NCI-H2107 (cell line): ENCODE measurements around the gene FXN.
A peak's percentile ranks its signal among the peaks of the same experiment; 100 is the strongest.
"Not testable (repeated sequence)": the region's sequence is repeated elsewhere in the genome, so short reads cannot be mapped to it uniquely, and the experiment has no call there.

Experiments used
- DNase-seq: peaks from one replicate; lab custom pipeline; 2025; lab: John Stamatoyannopoulos, UW

Gene FXN

DNA sequence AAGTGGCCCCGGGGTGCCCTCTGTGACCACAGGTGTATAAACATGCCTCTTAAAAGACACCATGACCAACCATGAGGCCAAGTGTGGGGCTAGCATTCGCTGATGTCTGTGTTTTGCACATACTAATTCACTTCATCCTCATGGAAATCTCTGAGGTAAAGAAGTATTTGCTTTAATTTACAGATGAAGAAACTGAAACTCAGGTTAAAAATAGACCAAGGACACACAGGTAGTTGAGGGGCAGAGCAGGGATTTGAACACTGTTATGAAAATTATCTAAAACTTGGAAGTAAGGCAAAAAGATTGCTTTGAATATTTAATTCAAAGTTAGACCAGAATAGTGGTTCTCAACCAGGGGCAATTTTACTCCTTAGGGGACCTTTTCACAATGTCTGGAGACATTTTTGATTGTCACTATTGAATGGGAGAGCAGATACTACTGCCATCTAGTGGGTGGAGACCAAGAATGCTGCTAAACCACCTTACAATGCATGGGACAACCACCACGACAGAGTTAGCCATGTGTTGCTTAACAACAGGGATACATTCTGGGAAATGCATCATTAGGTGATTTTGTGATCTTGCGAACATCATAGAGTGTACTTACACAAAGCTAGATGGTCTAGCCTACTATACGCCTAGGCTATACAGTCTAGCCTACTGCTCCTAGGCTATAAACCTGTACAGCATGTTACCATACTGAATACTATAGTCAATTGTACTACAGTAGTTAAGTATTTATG lies 8.0 kb upstream of the FXN start:
- DNase-seq: peak; percentile 38

DNA sequence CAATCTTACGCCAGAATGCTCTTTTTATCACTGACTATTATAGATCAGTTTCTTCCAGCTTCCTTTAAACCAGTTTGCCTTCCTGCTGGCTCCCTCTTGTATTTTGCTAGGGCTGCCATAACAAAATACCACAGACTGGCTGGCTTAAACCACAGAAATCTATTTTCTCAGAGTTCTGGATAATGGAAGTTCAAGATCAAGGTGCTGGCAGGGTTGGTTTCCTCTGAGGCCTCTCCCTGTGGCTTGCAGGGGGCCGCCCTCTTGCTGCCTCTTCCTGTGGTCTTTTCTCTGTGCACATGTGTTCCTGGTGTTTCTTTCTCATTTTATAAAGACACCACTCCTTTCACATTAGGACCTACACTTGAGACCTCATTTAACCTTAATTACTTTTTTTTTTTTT lies 6.8 kb upstream of the FXN start:
- DNase-seq: no peak

DNA sequence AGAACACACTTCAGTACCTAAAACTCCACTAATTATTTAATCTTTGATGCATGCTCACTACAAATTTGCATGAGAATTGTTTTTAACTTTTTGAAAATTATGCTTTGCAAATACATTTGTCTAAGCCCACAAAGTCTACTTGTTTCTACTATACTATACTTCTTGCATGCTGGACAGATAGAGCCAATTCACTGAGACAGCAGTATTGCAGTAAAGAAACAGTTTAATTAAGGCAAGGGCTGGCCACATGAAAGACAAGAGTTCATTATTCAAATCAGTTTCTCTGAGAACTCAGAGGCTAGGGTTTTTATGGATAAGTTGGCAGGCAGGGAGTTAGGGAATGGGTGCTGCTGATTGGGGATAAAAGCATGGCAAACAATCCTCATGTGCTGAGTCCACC lies 6.0 kb upstream of the FXN start:
- no peak for DNase-seq

DNA sequence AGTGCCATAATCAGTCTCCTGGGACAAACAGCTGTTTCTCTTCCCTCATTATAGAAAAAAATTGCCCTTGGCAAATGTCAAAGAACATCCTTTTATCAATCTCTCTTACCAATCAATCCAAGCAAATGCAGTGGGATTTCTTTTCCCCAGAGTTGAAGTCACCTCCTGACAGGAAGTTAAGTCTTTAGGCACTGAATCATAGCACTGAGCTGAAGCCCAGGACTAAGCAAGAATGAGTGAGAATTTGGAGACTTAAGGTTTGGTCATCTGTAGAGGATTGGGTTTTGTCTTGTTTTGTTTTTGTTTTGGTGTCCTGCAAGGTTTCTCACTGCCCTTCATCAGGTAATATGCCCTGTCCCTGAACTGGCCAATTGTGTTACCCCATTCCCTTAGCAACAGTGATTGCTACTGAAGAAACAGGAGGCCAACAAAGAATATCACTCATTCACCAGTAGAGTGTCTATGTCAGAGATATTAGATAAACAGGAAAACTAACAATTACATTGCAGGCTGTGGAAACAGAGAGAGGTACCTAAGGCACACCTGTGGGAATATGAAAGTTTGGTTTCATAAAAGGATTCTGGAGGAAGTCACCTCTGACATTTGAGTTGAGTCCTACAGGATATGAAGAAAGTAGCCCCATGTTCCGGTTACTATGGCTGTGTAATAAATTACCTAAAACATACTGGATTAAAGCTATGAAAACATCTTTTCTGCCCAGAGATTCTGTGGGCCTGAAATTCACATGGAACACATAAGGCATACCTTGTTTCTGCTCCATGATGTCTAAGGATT lies 4.5 kb upstream of the FXN start:
- no peak for DNase-seq

DNA sequence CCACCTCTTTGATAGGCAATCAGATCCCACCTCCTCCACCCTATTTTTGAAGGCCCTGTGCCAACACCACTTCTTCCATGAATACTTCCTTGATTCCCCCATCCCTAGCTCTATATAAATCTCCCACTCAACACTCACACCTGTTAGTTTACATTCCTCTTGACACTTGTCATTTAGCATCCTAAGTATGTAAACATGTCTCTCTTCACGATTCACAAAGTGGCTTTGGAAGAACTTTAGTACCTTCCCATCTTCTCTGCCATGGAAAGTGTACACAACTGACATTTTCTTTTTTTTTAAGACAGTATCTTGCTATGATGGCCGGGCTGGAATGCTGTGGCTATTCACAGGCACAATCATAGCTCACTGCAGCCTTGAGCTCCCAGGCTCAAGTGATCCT lies 1.5 kb upstream of the FXN start:
- DNase-seq: no peak

DNA sequence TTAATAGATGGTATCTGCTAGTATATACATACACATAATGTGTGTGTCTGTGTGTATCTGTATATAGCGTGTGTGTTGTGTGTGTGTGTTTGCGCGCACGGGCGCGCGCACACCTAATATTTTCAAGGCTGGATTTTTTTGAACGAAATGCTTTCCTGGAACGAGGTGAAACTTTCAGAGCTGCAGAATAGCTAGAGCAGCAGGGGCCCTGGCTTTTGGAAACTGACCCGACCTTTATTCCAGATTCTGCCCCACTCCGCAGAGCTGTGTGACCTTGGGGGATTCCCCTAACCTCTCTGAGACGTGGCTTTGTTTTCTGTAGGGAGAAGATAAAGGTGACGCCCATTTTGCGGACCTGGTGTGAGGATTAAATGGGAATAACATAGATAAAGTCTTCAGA lies 757 bp downstream of the FXN start:
- no peak for DNase-seq

DNA sequence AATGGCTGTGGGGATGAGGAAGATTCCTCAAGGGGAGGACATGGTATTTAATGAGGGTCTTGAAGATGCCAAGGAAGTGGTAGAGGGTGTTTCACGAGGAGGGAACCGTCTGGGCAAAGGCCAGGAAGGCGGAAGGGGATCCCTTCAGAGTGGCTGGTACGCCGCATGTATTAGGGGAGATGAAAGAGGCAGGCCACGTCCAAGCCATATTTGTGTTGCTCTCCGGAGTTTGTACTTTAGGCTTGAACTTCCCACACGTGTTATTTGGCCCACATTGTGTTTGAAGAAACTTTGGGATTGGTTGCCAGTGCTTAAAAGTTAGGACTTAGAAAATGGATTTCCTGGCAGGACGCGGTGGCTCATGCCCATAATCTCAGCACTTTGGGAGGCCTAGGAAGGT lies 1.2 kb downstream of the FXN start:
- DNase-seq: no peak

DNA sequence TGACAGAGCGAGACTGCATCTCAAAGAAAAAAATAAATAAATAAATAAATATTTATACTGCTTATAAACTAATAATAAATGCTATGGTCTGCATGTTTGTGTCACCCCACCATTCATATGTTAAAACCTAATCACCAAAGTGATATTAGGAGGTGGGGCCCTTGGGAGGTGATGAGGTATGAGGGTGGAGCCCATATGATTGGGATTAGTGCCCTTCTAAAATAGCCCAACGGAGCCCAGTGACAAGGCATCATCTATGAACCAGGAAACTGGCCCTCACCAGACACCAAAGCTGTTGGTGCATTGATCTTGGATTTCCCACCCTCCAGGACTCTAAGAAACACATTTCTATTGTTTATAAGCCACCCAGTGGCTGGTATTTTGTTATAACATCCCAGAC lies 5.1 kb downstream of the FXN start:
- DNase-seq: no peak

DNA sequence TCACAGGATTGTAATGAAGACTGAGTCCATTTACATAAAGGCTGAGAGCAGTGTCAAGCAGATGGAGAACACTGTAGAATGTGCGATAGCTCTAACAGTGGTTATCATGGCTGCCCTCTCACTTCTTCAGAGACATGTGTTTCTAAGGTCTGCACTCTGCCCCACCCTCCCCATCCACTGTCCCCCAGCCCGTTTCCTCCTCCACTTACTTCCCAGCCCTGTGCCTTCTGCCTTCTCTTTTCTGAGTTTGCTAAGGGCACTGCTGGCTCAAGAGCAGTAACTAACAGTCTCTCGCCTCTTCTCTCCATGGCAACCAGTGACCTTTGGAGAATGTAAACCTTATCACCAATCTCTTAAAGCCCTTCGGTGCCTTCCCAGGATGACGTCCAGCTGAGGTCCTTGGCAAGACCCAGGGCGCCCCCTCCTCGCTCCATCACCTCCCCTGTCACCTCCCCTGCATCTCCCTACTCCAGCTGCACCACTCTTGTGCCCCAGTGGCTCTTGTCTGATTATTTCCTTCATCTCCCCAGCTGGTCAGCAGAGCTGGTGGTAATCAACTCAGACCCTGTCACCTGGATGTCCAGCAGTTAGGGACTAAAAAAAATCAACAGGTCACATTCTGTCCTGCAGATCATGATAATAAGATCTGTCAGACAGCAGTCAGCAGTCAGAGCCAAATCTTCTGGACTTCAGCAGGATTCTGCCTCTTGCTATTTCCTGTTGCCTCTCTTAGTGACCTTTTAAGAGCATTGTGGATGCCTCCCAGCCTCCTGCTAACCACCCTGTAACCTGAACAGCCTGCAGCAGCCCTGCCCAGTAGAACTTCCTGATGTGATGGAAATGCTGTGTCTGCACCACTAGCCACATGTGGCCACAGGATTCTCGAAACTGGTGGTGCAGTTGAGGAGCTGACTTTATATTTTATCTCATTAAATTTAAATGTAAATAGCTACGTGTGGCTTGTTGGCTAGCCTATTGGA lies 9.0 kb downstream of the FXN start:
- DNase-seq: no peak

DNA sequence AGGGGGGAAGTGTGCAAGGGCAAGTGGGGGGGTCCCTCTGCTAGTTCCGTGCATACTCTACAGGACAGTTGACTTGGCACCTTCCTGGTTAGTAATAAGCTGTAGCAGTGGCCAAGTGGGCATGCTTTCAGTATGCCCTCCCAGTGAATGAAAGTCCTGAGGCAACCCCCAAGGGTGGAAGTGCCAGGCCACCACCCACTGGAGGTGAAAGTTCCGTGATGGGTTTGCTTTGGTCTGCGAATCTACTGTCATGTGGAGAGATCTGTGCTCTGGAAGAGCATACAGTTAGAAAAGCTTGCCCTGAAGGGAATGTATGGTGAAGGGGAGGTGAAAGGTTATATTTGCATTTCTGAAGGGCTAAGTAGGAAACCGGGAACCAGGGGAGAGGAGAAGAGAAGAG lies 10.3 kb downstream of the FXN start:
- no peak for DNase-seq

DNA sequence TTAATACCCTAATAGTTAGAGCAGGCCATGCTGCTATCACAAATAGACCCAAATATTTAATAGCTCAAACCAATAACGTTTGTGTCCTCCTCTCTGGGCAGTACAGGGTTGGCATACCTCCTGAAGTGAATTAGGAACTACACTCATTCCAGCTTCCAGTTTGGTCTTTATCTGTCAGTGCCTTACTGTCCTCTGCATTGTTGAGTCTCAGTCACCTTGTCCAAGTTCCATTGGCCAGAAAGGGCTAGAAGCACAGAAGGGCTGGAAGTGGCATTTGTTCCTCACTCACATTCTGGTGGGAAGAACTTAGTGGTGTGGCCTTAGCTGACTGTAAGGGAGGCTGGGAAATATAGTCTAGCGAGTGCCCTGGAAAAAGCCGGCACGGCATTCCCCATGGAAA lies 11.2 kb downstream of the FXN start:
- no peak for DNase-seq

DNA sequence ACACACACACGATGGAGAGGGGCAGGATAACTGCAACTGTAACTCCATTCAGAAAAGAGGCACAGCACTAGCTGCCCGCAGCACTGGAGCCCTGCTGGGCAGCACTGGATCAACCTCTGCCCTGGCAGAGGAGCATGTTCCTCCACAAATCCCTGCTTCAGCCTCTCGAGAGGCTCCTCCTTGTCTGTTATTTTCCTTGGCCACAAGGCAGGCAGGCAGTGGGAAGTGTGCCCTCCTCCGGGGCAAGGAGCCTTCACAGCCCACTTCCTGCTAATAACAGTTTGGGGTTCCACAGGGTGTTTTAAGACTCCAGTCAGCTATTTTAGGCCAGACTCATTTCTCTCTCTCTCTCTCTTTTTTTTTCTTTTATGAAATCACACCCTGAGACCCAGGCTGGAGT lies 11.8 kb downstream of the FXN start:
- no peak for DNase-seq

DNA sequence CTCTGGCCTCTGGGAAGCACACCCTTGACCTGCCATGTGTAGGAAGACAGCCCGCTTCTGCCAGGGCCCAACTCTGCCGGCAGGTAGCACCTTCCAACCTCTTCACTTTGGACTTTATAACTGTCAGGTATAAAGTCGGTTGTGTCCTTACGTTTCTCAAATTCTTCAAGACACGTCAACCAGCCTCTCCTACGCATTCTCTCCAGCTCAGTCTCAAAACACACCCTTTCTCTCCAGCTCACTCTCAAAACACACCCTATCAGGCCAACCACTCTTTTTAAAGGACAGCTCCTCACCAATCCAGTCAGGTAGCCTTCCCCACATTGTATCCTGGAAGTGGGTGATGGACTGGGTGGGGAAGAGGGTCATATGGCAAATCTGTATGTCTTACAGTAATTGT lies 13.5 kb downstream of the FXN start:
- no peak for DNase-seq

DNA sequence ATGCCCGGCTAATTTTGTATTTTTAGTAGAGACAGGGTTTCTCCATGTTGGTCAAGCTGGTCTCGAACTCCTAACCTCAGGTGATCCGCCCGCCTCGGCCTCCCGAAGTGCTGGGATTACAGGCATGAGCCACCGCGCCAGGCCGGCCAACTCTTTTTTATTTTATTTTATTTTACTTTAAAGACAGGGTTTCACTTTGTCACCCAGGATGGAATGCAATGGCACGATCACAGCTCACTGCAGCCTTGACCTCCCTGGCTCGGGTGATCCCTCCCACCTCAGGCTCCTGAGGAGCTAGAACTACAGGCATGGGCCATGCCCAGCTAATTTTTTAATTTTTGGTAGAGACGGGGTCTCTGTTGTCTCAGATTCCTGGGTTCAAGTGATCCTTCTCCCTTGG lies 15.4 kb downstream of the FXN start:
- DNase-seq: not testable (repeated sequence)

DNA sequence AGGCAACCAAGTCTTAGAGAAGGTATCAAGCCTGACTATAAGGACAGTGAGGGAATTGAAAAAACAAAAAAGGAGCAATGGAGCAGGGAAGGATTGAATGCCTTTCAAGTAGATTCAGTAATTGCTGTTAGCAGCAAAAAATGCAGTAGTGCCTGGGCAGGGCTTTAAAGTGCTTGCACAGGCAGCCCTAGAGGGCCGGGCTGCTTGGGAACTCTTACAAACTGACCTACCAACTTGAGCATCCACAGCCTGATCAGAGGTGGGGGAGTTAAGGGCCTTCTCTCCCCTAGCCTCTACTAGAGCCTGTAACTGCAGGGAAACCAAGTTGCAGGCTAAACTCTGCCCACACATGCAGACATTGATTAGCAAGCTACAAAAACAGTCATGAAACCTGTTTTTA lies 19.4 kb downstream of the FXN start:
- DNase-seq: no peak

DNA sequence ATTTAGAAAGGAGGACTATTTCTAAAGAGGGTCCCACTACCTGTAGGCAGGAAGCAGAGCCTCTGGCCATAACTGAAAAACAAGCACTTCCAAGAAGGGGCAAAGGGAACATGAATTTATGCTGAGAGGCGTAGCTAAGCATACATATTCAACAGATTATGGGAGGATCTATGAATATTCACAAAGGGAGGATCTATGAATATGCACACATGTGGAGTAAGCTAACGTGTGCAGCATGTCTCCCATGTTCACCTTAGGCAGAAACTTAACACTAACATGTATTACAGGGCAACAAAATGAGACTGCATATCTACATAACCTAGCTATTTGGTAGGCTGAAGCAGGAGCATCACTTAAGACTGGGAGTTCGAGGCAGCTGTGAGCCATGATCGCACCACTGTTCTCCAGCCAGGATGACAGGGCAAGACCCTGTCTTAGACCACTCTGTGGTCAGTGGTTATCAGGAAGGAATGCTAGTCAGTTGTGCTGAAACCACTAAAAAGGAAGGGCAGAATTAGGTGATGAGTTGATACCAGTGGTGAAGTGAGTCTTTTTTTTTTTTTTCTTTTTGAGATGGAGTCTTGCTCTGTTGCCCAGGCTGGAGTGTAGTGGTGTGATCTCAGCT lies 20.8 kb downstream of the FXN start:
- DNase-seq: no peak

DNA sequence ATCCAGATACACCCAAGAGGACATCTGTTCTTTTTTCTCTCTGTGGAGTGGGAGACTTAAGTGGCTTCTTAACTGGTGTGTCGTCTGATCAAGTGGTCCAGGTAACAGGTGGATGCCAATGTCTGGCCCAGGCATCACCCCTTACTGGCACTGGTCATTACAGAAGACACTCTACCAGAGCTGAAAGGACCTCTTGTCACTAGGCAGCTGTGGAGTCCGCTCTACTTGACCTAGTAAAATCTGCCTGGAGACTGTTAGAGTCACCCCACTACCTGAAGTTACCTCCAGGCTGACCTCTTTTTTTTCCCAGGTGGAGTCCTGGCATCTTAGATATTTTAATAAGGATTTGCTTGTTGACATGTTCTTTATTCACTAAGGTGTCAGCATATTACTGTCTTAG lies 22.5 kb downstream of the FXN start:
- DNase-seq: no peak

DNA sequence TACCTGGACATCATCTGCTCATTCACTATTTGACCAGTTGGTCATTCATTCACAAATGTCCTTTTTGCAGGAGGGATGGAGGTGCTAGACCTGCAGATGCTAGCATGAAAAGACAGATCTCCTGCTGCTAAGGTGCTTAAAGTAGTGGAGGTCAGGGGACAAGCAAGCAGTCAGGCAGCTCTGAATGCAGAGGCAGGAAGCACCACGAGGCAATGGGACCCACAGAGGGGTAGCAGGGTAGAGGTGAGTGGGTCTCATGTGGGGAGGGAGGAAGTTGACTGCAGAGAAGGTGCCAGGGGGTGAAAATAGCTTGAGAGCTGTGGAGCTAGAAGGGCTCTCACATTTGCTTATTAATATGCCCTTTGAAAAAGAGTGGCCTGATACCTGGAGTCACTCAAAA lies 25.2 kb downstream of the FXN start:
- DNase-seq: no peak

DNA sequence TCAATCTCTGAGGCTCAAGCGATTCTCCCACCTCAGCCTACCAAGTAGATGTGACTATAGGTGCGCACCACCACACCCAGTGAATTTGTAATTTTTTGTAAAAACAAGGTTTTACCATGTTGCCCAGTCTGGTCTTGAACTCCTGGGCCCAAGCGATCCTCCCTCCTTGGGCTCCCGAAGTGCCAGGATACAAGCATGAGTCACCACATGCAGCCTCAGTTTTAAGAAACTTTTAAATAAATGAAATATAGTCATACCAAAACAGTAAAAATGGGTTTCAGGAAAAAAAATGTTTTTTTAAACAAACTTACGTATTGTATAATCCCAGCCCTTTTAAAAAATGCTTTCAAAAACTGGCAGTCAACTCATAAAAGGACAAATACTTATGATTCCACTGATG lies 26.6 kb downstream of the FXN start:
- DNase-seq: no peak

DNA sequence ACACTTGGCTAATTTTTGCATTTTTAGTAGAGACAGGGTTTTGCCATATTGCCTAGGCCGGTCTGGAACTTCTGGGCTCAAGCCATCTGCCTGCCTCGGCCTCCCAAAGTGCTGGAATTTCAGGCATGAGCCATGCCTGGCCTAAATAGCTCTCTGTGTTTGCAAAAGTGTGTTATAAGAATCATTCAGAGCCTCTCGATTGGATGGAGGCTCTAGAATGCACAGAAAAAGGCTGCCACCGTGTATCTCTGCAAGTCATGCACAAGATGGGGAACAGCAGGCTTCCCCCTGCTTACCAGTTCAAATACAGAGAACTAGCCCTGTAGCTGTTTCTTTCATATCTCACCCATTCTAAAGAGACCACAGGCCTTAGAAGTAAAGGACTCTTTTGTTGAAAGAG lies 28.3 kb downstream of the FXN start:
- no peak for DNase-seq

DNA sequence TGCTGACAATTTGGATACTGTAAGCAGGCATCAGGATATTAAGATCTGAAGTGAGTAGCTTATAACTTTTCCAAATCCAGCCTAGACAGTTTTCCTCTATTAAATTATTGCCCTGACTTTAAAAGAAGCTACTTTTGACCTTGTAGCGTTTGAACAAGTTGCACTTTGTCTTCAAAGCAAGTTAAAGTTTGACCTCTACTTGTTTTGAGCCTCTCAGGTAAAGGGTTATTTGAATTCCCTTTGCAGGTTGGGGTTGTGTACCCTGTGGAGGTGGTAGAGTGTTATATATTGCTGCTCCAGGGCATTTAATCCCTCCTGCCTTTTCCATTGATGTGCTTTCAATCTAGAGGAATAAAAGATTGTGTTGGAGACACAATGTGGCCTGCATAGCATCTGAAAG lies 30.1 kb downstream of the FXN start:
- no peak for DNase-seq

DNA sequence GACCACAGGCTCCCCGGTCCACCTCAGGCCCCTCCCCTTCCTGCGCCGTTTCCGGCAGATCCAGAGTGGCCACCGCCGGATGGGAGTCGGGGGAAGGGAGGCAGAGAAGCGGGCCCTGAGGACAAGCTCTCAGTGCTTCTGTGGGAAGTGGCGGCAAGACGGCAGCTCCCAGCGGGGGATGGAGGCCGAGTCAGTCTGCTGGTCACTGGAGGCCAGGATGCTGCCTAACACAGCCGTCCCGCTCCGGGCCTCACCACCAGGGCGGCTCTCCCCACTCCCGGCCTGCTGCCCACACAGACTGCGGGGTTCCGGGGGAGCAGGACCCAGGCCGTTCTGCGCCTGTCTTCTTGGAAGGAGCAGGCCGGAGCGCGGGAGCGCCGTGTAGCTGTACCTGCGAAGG lies 31.4 kb downstream of the FXN start:
- no peak for DNase-seq
